Measurements from ENCODE around the gene ZNF445. TPM values are rescaled to one million over a fixed set of nuclear protein-coding genes. Genes with fewer than 3 reads are reported as not detected.

Gene ZNF445
- total and polyA plus RNA-seq, 9 of the 15 experiments (the other 6 are each of a cell fraction or from before 2014, with no cell fraction given), result 1.2 to 26.9 (median 10.6) TPM

DNA sequence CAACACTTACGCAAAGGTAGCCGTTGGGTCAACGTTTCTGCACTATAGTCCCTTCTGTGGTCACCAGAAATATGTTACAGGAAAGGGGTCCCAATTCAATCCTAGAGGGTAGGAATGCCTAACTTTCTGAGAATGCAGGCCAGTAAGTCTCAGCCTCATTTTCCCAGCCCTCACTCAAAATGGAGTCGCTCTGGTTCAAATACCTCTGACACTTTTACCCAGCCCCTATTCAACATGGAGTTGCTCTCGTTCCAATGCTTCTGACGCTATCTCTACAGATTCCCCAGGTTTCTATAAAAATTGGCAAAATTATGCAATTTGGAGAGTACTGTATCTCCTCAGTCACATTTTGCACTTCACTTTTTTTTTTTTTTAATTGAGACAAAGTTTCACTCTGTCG, 39.7 kb downstream of the ZNF445 start (continued):
- no peak for TF ChIP-seq TCF7 (IDR thresholded peaks at IDR 0.05; ENCODE audit: borderline replicate concordance)
- TF ChIP-seq ZNF586 (CRISPR knock-in tag; conservative IDR thresholded peaks at IDR 0.05), result peak; percentile 86
- TF ChIP-seq RBM14 (IDR thresholded peaks at IDR 0.05; ENCODE audit: borderline replicate concordance, insufficient read depth, low read depth, low read length), result no peak
- TF ChIP-seq, protein P1, sequence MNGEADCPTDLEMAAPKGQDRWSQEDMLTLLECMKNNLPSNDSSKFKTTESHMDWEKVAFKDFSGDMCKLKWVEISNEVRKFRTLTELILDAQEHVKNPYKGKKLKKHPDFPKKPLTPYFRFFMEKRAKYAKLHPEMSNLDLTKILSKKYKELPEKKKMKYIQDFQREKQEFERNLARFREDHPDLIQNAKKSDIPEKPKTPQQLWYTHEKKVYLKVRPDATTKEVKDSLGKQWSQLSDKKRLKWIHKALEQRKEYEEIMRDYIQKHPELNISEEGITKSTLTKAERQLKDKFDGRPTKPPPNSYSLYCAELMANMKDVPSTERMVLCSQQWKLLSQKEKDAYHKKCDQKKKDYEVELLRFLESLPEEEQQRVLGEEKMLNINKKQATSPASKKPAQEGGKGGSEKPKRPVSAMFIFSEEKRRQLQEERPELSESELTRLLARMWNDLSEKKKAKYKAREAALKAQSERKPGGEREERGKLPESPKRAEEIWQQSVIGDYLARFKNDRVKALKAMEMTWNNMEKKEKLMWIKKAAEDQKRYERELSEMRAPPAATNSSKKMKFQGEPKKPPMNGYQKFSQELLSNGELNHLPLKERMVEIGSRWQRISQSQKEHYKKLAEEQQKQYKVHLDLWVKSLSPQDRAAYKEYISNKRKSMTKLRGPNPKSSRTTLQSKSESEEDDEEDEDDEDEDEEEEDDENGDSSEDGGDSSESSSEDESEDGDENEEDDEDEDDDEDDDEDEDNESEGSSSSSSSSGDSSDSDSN (IDR thresholded peaks at IDR 0.05; ENCODE audit: borderline replicate concordance in 1 of 2, low read depth in 2 of 2, low read length in 2 of 2), result no peak
- TF ChIP-seq, protein P2, sequence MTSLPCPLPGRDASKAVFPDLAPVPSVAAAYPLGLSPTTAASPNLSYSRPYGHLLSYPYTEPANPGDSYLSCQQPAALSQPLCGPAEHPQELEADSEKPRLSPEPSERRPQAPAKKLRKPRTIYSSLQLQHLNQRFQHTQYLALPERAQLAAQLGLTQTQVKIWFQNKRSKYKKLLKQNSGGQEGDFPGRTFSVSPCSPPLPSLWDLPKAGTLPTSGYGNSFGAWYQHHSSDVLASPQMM (CRISPR knock-in tag; IDR thresholded peaks at IDR 0.05), result no peak
- no peak for TF ChIP-seq MEIS2 (IDR thresholded peaks at IDR 0.05; ENCODE audit: partially characterized antibody)
- peak; percentile 92 for TF ChIP-seq ILK (tag; IDR thresholded peaks at IDR 0.05; ENCODE audit: borderline replicate concordance, low read depth)
- TF ChIP-seq ARID2 (IDR thresholded peaks at IDR 0.05), result no peak
- no peak for TF ChIP-seq RBM25 (IDR thresholded peaks at IDR 0.05; ENCODE audit: low read depth, low read length, severe bottlenecking)
- no peak for TF ChIP-seq HOXB6 (CRISPR knock-in tag; IDR thresholded peaks at IDR 0.05; ENCODE audit: borderline replicate concordance)
- TF ChIP-seq MECOM (CRISPR knock-in tag; IDR thresholded peaks at IDR 0.05), result peak; percentile 94
- no peak for TF ChIP-seq RAD51 (IDR thresholded peaks at IDR 0.05; ENCODE audit: borderline replicate concordance, low read depth)
- TF ChIP-seq PRMT5 (CRISPR knock-in tag; IDR thresholded peaks at IDR 0.05), result no peak
- peak; percentile 95 for TF ChIP-seq ZNF175 (CRISPR knock-in tag; IDR thresholded peaks at IDR 0.05; ENCODE audit: low read depth)
- TF ChIP-seq, protein P3, sequence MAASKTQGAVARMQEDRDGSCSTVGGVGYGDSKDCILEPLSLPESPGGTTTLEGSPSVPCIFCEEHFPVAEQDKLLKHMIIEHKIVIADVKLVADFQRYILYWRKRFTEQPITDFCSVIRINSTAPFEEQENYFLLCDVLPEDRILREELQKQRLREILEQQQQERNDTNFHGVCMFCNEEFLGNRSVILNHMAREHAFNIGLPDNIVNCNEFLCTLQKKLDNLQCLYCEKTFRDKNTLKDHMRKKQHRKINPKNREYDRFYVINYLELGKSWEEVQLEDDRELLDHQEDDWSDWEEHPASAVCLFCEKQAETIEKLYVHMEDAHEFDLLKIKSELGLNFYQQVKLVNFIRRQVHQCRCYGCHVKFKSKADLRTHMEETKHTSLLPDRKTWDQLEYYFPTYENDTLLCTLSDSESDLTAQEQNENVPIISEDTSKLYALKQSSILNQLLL (CRISPR knock-in tag; IDR thresholded peaks at IDR 0.05; ENCODE audit: borderline replicate concordance), result no peak
- peak; percentile 60 for TF ChIP-seq ZNF79 (CRISPR knock-in tag; IDR thresholded peaks at IDR 0.05; ENCODE audit: low read depth)
- TF ChIP-seq, protein P4, sequence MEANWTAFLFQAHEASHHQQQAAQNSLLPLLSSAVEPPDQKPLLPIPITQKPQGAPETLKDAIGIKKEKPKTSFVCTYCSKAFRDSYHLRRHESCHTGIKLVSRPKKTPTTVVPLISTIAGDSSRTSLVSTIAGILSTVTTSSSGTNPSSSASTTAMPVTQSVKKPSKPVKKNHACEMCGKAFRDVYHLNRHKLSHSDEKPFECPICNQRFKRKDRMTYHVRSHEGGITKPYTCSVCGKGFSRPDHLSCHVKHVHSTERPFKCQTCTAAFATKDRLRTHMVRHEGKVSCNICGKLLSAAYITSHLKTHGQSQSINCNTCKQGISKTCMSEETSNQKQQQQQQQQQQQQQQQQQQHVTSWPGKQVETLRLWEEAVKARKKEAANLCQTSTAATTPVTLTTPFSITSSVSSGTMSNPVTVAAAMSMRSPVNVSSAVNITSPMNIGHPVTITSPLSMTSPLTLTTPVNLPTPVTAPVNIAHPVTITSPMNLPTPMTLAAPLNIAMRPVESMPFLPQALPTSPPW (CRISPR knock-in tag; IDR thresholded peaks at IDR 0.05), result no peak
- TF ChIP-seq SRSF9 (IDR thresholded peaks at IDR 0.05; ENCODE audit: borderline replicate concordance, low read depth, low read length), result no peak
- no peak for TF ChIP-seq ETV6 (IDR thresholded peaks at IDR 0.05; ENCODE audit: borderline replicate concordance in 1 of 2, low read depth in 2 of 2, low read length in 1 of 2)
- no peak for TF ChIP-seq ETV6 (CRISPR knock-in tag; IDR thresholded peaks at IDR 0.05; ENCODE audit: borderline replicate concordance)
- no peak for TF ChIP-seq GABPA (tag; conservative IDR thresholded peaks at IDR 0.05; ENCODE audit: low read depth)
- TF ChIP-seq ZC3H8 (IDR thresholded peaks at IDR 0.05), result no peak
- TF ChIP-seq ZNF143 (CRISPR knock-in tag; IDR thresholded peaks at IDR 0.05), result no peak
- TF ChIP-seq LEF1 (IDR thresholded peaks at IDR 0.05), result no peak
- no peak for TF ChIP-seq NR3C1 (CRISPR knock-in tag; IDR thresholded peaks at IDR 0.05)

All from K562 (cell line).